ENCODE measurements around the gene AK6. TPM values are rescaled to one million over a fixed set of nuclear protein-coding genes. Genes with fewer than 3 reads are reported as not detected.
A peak's percentile ranks its signal among the peaks of the same experiment; 100 is the strongest.
"Not testable (repeated sequence)": the region's sequence is repeated elsewhere in the genome, so short reads cannot be mapped to it uniquely, and the experiment has no call there.

The AK6 gene
- total RNA-seq, 1 experiment from 2014 or later: 23.0 TPM

DNA sequence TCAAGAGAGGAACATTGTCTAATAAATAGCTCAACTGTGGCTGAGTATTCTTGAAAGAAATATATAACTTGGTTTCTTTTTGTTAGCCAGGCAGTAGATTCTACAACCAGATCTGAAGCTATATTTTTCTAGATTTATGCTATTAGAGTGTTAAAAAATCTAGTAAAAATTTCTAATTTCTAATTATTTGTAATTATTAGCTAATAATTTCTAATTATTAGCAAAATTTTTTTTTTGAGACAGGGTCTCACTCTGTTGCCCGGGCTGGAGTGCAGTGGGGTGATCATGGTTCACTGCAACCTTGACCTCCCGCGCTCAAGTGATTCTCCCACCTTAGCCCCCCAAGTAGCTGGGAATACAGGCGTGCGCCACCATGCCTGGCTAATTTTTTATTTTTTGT, 3.1 kb upstream of the AK6 start:
- H3K4me3 ChIP-seq: no peak overlapping the region
- intact Hi-C loops (cut with micrococcal nuclease; ENCODE audit: unreplicated experiment): no loop called here
- H3K4me2 ChIP-seq: peak overlapping the region; percentile 48; the same call in 1 of the 2 replicates
- no peak overlapping the region for H2AFZ ChIP-seq
- no peaks in the 10 kb centered on the region; the same call in 1 of the 2 replicates for H3F3A ChIP-seq (ENCODE audit: insufficient read depth, low read depth)
- H3K9me3 ChIP-seq (ENCODE audit: insufficient read depth, low read depth): no peaks in the 10 kb centered on the region
- H3K79me2 ChIP-seq (ENCODE audit: low read depth): peaks cover 40% of the 10 kb centered on the region
- H3K27ac ChIP-seq: no peak overlapping the region
- BruUV-seq (replicated peaks): no TSS peak
- ChIA-PET CTCF (no interaction called here), POLR2A (ENCODE audit: unreplicated experiment) (no interaction called here)
- peaks cover 5% of the 10 kb centered on the region; the same call in 1 of the 2 replicates for H3K36me3 ChIP-seq (ENCODE audit: low read depth)
- H3K9me2 ChIP-seq (ENCODE audit: insufficient read depth): no peaks in the 10 kb centered on the region
- DNase-seq: no peak
- peaks cover 8% of the 10 kb centered on the region for H4K20me1 ChIP-seq (ENCODE audit: insufficient read depth)
- no peaks in the 10 kb centered on the region for H3K27me3 ChIP-seq (ENCODE audit: insufficient read depth, low read depth)
- TF ChIP-seq, protein P1, sequence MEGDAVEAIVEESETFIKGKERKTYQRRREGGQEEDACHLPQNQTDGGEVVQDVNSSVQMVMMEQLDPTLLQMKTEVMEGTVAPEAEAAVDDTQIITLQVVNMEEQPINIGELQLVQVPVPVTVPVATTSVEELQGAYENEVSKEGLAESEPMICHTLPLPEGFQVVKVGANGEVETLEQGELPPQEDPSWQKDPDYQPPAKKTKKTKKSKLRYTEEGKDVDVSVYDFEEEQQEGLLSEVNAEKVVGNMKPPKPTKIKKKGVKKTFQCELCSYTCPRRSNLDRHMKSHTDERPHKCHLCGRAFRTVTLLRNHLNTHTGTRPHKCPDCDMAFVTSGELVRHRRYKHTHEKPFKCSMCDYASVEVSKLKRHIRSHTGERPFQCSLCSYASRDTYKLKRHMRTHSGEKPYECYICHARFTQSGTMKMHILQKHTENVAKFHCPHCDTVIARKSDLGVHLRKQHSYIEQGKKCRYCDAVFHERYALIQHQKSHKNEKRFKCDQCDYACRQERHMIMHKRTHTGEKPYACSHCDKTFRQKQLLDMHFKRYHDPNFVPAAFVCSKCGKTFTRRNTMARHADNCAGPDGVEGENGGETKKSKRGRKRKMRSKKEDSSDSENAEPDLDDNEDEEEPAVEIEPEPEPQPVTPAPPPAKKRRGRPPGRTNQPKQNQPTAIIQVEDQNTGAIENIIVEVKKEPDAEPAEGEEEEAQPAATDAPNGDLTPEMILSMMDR (conservative IDR thresholded peaks at IDR 0.05): no peak
- TF ChIP-seq EZH2 (IDR thresholded peaks at IDR 0.05; ENCODE audit: low read depth): no peak
- H3K4me1 ChIP-seq (replicated peaks; ENCODE audit: insufficient read depth): peaks cover 19% of the 10 kb centered on the region

DNA sequence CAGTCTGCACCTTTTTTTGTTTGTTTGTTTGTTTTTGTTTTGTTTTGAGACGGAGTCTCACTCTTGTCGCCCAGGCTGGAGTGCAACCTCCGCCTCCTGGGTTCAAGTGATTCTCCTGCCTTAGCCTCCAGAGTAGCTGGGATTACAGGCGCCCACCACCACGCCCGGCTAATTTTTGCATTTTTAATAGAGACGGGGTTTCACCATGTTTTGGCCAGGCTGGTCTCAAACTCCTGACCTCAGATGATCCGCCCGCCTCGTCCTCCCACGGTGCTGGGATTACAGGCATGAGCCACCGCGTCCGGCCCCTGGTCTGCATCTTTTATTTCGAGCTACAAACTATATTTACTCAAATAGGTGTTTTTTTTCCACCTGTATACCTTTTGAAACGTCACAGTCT, 1.0 kb upstream of the AK6 start:
- POLR2A ChIA-PET (ENCODE audit: unreplicated experiment): interaction anchor here (0.6 to 0.7 kb wide), 2 partner anchors 41 to 277 kb away, joined by 3 to 6 read pairs; no protein-coding TSS in a partner anchor
- H3K27ac ChIP-seq; CTCF ChIA-PET; DNase-seq; H3F3A ChIP-seq (ENCODE audit: insufficient read depth, low read depth); H3K9me2 ChIP-seq (ENCODE audit: insufficient read depth); intact Hi-C loops (cut with micrococcal nuclease; ENCODE audit: unreplicated experiment); H3K9me3 ChIP-seq (ENCODE audit: insufficient read depth, low read depth); H3K27me3 ChIP-seq (ENCODE audit: insufficient read depth, low read depth); BruUV-seq (replicated peaks): not testable (repeated sequence)
- Histone ChIP-seq H3K4me2 (peak overlapping the region; percentile 79), H3K79me2 (ENCODE audit: low read depth) (peaks cover 60% of the 10 kb centered on the region), H2AFZ (peak overlapping the region; percentile 87), H3K4me3 (peak overlapping the region; percentile 94), H3K36me3 (ENCODE audit: low read depth) (peaks cover 17% of the 10 kb centered on the region; the same call in 1 of the 2 replicates), H4K20me1 (ENCODE audit: insufficient read depth) (peaks cover 11% of the 10 kb centered on the region), H3K4me1 (replicated peaks; ENCODE audit: insufficient read depth) (peaks cover 19% of the 10 kb centered on the region)

DNA sequence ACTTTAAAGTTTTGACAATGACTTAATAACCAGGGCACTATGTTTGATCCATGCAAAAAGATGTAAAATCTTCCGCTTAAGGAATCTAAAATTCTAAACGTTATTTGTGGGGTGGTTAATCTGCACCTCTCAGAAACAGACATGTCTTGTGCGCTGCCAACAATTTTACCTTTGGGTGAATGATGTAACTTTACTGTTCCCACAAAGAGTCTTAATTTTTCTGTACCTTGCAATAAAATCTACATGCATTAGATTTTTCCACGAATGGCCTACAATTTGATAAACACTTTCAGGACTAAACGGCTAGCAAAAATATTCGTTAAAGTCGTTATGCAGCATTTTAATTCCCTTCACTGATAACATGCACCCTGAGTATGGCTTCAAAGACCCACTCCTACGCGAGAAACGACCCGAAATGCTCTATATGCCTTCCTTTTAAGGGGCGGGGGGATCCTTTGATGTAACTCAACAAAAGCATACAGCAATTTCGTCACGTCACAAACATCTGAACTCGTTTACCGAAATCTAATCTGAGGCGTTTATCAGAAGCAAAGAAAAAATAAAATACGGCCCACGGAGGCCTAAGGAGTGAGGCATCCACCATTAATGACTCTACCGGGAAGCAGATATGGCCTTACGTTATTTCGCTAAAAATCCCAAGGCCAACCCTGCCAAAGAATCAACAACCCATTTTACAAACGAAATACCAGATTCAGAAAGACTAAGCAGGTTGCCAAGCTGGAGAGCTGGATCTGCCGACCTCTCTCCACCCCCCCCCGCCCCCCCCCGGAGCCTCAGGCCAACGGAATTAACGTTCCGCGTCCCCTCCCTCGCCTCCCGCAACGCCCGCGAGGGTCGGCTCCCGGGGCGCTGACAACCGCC, 621 bp downstream of the AK6 start:
- intact Hi-C loops (cut with micrococcal nuclease; ENCODE audit: unreplicated experiment): loop anchor here (5.0 kb wide), 1 partner anchor 36 kb away; the partner anchor contains the start of gene CCDC125
- Histone ChIP-seq H3K4me1 (replicated peaks; ENCODE audit: insufficient read depth) (peaks cover 19% of the 10 kb centered on the region), H3K9me2 (ENCODE audit: insufficient read depth) (no peaks in the 10 kb centered on the region), H3F3A (ENCODE audit: insufficient read depth, low read depth) (0 out of 2 replicates have a peak, but pooled peaks cover 2% of the 10 kb centered on the region), H3K4me2 (peak overlapping the region; percentile 79), H3K27ac (peak overlapping the region; percentile 98), H4K20me1 (ENCODE audit: insufficient read depth) (peaks cover 18% of the 10 kb centered on the region), H2AFZ (peak overlapping the region; percentile 87), H3K27me3 (ENCODE audit: insufficient read depth, low read depth) (no peaks in the 10 kb centered on the region), H3K79me2 (ENCODE audit: low read depth) (peaks cover 75% of the 10 kb centered on the region), H3K36me3 (ENCODE audit: low read depth) (peaks cover 24% of the 10 kb centered on the region), H3K9me3 (ENCODE audit: insufficient read depth, low read depth) (no peaks in the 10 kb centered on the region), H3K4me3 (peak overlapping the region; percentile 94)
- TF ChIP-seq, protein P1 (conservative IDR thresholded peaks at IDR 0.05): no peak
- TF ChIP-seq EZH2 (IDR thresholded peaks at IDR 0.05; ENCODE audit: low read depth): no peak
- DNase-seq: peak; percentile 3 to 38
- POLR2A ChIA-PET (ENCODE audit: unreplicated experiment): interaction anchor here (0.6 kb wide), 1 partner anchor 104 kb away, joined by 6 read pairs; no protein-coding TSS in a partner anchor
- CTCF ChIA-PET: no interaction called here
- BruUV-seq (replicated peaks): TSS peak; percentile 62
